Fibroblast of mammary gland (primary cell): Measurements from ENCODE around the gene CERS6.

Experiments
- DNase-seq: peaks from one replicate; pipeline ENCODE4 v3.0.0-alpha.2; 2010; ENCODE audit warnings: low read depth
- H3K4me3 ChIP-seq: 2 replicates; pipeline ENCODE4 v1.5.1; 2011; ENCODE audit warnings: low read depth, mild to moderate bottlenecking, low read length, moderate library complexity; ENCODE audit not compliant: control insufficient read depth
- TF ChIP-seq, protein P1 (sequence below): conservative IDR thresholded peaks from 2 replicates; pipeline ENCODE4 v1.5.1; 2011; ENCODE audit warnings: low read depth, low read length, inconsistent platforms; ENCODE audit not compliant: control insufficient read depth, insufficient read depth

The CERS6 gene

DNA sequence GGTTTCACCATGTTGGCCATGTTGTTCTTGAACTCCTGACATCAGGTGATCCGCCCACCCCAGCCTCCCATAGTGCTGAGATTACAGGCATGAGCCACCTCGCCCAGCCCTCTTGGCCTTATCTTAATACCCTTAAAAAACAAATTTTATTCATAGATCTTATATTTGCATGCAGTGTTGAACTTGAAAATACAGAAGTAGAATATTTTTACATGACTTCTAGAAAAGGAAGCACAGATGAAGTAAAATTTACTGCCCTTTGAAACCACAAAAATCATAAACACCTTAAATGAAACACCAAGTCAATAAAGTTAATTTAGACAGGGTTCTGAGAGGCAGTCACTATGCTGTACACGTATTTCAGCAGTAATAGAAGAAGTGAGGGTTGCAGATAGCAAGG, 145.7 kb downstream of the CERS6 start:
- no peak overlapping the region for H3K4me3 ChIP-seq
- TF ChIP-seq, protein P1, sequence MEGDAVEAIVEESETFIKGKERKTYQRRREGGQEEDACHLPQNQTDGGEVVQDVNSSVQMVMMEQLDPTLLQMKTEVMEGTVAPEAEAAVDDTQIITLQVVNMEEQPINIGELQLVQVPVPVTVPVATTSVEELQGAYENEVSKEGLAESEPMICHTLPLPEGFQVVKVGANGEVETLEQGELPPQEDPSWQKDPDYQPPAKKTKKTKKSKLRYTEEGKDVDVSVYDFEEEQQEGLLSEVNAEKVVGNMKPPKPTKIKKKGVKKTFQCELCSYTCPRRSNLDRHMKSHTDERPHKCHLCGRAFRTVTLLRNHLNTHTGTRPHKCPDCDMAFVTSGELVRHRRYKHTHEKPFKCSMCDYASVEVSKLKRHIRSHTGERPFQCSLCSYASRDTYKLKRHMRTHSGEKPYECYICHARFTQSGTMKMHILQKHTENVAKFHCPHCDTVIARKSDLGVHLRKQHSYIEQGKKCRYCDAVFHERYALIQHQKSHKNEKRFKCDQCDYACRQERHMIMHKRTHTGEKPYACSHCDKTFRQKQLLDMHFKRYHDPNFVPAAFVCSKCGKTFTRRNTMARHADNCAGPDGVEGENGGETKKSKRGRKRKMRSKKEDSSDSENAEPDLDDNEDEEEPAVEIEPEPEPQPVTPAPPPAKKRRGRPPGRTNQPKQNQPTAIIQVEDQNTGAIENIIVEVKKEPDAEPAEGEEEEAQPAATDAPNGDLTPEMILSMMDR = no peak
- DNase-seq = no peak

GRCh38 chr2:168602379-168602778, 146.3 kb downstream of the CERS6 start:
- TF ChIP-seq, protein P1 = no peak
- H3K4me3 ChIP-seq = no peak overlapping the region
- no peak for DNase-seq

GRCh38 chr2:168602846-168603401, 146.9 kb downstream of the CERS6 start:
- TF ChIP-seq, protein P1 = no peak
- no peak for DNase-seq
- no peak overlapping the region for H3K4me3 ChIP-seq

GRCh38 chr2:168603439-168603961, 147.4 kb downstream of the CERS6 start:
- no peak overlapping the region for H3K4me3 ChIP-seq
- TF ChIP-seq, protein P1 = no peak
- DNase-seq = peak; percentile 44

GRCh38 chr2:168604252-168604651, 148.2 kb downstream of the CERS6 start:
- no peak overlapping the region for H3K4me3 ChIP-seq
- TF ChIP-seq, protein P1 = no peak
- DNase-seq = peak; percentile 31

GRCh38 chr2:168607992-168608391, 151.9 kb downstream of the CERS6 start:
- TF ChIP-seq, protein P1 = no peak
- DNase-seq = peak; percentile 72
- H3K4me3 ChIP-seq = no peak overlapping the region
